T-helper 1 cell treated with Interleukin-12 subunit alpha and Interleukin-12 subunit beta and Interleukin-4 antibody, amounts not matched to agents 30 ng/mL and 1 ng/mL, for 36 hours (primary cell): ENCODE results near the gene TIMM8B. TPM values are rescaled to one million over a fixed set of nuclear protein-coding genes. Genes with fewer than 3 reads are reported as not detected.
"Not testable (repeated sequence)": the region's sequence is repeated elsewhere in the genome, so short reads cannot be mapped to it uniquely, and the experiment has no call there.

Experiments used
- intact Hi-C: fragments of 100-400 bp; cut with micrococcal nuclease; formaldehyde crosslinking; loops from one replicate; pipeline ENCODE4 v1.15.1; 2024
- total RNA-seq: library from RNA; stranded (reverse); gene quantifications from 2 replicates; pipeline ENCODE4 v1.2.3, GENCODE V29; 2022

The TIMM8B gene
- total RNA-seq, 1 donor from 2014 or later, result 60.2 TPM

GRCh38 chr11:112082729-112083128 lies 3.8 kb downstream of the TIMM8B start:
- intact Hi-C loops, result loop anchor here (10.0 kb wide), 1 partner anchor 1792 kb away; the partner anchor contains the start of gene USP28

- intact Hi-C loops, result loop anchor here (1.0 to 5.0 kb wide), 11 partner anchors 12 to 1240 kb away; partner anchors contain the start of genes ALG9, CFAP68, DLAT and FDXACB1
These were observed 12.4 kb downstream of the TIMM8B start, which contains the start of the genes NKAPD1 and PIH1D2 for GRCh38 chr11:112073941-112074811. Gene NKAPD1, plus strand, starts transcription at chr11:112074299. Its CDS starts 1,276 bp downstream, at chr11:112075575. Gene PIH1D2, minus strand, starts transcription at chr11:112074017. Its CDS starts 843 bp downstream, at chr11:112073174.

GRCh38 chr11:112062923-112063322 lies 23.6 kb downstream of the TIMM8B start:
- intact Hi-C loops, result no loop called here

GRCh38 chr11:112058103-112058502 lies 28.5 kb downstream of the TIMM8B start:
- intact Hi-C loops, result no loop called here

GRCh38 chr11:112057170-112057569 lies 29.4 kb downstream of the TIMM8B start:
- intact Hi-C loops, result no loop called here

- intact Hi-C loops, result no loop called here
These were observed 34.8 kb downstream of the TIMM8B start for GRCh38 chr11:112051768-112052167.

- intact Hi-C loops, result no loop called here
These were observed 35.8 kb downstream of the TIMM8B start for GRCh38 chr11:112050721-112051120.

- intact Hi-C loops, result no loop called here
These were observed 36.8 kb downstream of the TIMM8B start for GRCh38 chr11:112049777-112050176.

GRCh38 chr11:112048256-112048655 lies 38.3 kb downstream of the TIMM8B start:
- intact Hi-C loops, result not testable (repeated sequence)

- intact Hi-C loops, result not testable (repeated sequence)
These were observed 39.9 kb downstream of the TIMM8B start for GRCh38 chr11:112046647-112047046.

GRCh38 chr11:112044961-112045360 lies 41.6 kb downstream of the TIMM8B start:
- intact Hi-C loops, result no loop called here

GRCh38 chr11:112042961-112043304 lies 43.6 kb downstream of the TIMM8B start:
- intact Hi-C loops, result no loop called here

- intact Hi-C loops, result no loop called here
These were observed 44.2 kb downstream of the TIMM8B start for GRCh38 chr11:112042161-112042960.

- intact Hi-C loops, result no loop called here
These were observed 49.0 kb downstream of the TIMM8B start for GRCh38 chr11:112037527-112037926.

Other genes with a start within 250 kb of the TIMM8B start
- gene ALG9, start 215.2 kb downstream of the TIMM8B start, total RNA-seq, result 24.6 and 25.5 TPM in 2 replicates
- gene FDXACB1, start 207.6 kb downstream of the TIMM8B start, total RNA-seq, result 4.3 and 4.7 TPM in 2 replicates
- gene CFAP68, start 207.2 kb downstream of the TIMM8B start, total RNA-seq, result 11.5 and 12.0 TPM in 2 replicates
- gene CRYAB, start 175.0 kb downstream of the TIMM8B start, total RNA-seq, result 0.76 TPM in 1 of 2 replicates, not detected in the other
- not detected in 2 replicates for gene HSPB2, start 174.0 kb downstream of the TIMM8B start, total RNA-seq
- not detected in 2 replicates for gene C11orf52, start 167.8 kb downstream of the TIMM8B start, total RNA-seq
- 6.5 and 7.7 TPM in 2 replicates for gene DIXDC1, start 149.4 kb downstream of the TIMM8B start, total RNA-seq
- gene DLAT, start 61.3 kb downstream of the TIMM8B start, total RNA-seq, result 31.1 and 31.7 TPM in 2 replicates
- not detected in 2 replicates for gene PIH1D2, start 12.7 kb downstream of the TIMM8B start, total RNA-seq
- 20.6 and 22.5 TPM in 2 replicates for gene NKAPD1, start 12.5 kb downstream of the TIMM8B start, total RNA-seq
- gene SDHD, start 117 bp upstream of the TIMM8B start, total RNA-seq, result 84.0 and 86.2 TPM in 2 replicates
- 0.17 and 0.39 TPM in 2 replicates for gene IL18, start 77.3 kb upstream of the TIMM8B start, total RNA-seq
- 0.46 TPM in 1 of 2 replicates, not detected in the other for gene TEX12, start 80.6 kb upstream of the TIMM8B start, total RNA-seq
- gene BCO2, start 88.8 kb upstream of the TIMM8B start, total RNA-seq, result 1.7 and 2.2 TPM in 2 replicates
- gene PTS, start 139.7 kb upstream of the TIMM8B start, total RNA-seq, result 23.5 and 24.8 TPM in 2 replicates
- not detected in 2 replicates for gene PLET1, start 174.1 kb upstream of the TIMM8B start, total RNA-seq